Sigmoid colon (tissue), 7 donors: ENCODE results near the gene KLF17. TPM values are rescaled to one million over a fixed set of nuclear protein-coding genes. Genes with fewer than 3 reads are reported as not detected.

ENCODE experiments used
- DNase-seq: peaks from one replicate; pipeline ENCODE4 v3.0.0-alpha.2; 2019
- H3K27ac ChIP-seq, 4 donors: fragments of 200-600 bp; sonication (generic); one replicate each; pipeline ENCODE4 v1.5.1; 2016 to 2019; ENCODE audit warnings: mild to moderate bottlenecking in 1 of 4
- H3K27me3 ChIP-seq, 3 donors: fragments of 200-600 bp; sonication (generic); one replicate each; pipeline ENCODE4 v1.5.1; 2019; ENCODE audit warnings: mild to moderate bottlenecking in 1 of 3
- H3K36me3 ChIP-seq, 4 donors: fragments of 200-600 bp; sonication (generic); one replicate each; pipeline ENCODE4 v1.5.1; 2016 to 2019
- H3K4me1 ChIP-seq, 4 donors: fragments of 200-600 bp; sonication (generic); one replicate each; pipeline ENCODE4 v1.5.1; 2017 to 2019
- H3K4me3 ChIP-seq, 4 donors: fragments of 200-600 bp; sonication (generic); one replicate each; pipeline ENCODE4 v1.5.1; 2017 to 2019; ENCODE audit warnings: mild to moderate bottlenecking in 2 of 4, moderate library complexity in 1 of 4
- H3K9me3 ChIP-seq, 4 donors: fragments of 200-600 bp in 3 of 4; sonication (generic) in 3 of 4; one replicate each; pipeline versions ENCODE4 v1.5.1 to v1.6.1; 2013 to 2019
- EP300 ChIP-seq, 4 donors: sonication (generic); formaldehyde crosslinking; IDR thresholded peaks; one replicate each; pipeline ENCODE4 v1.6.1; 2017; ENCODE audit warnings: antibody characterized with exemption in 4 of 4
- POLR2A ChIP-seq, 2 donors: fragments of 450-650 bp; IDR thresholded peaks; one replicate each; pipeline ENCODE4 v1.6.1; 2016; ENCODE audit warnings: antibody characterized with exemption in 2 of 2, mild to moderate bottlenecking in 2 of 2, moderate library complexity in 2 of 2
- POLR2AphosphoS5 ChIP-seq, 4 donors: sonication (generic); formaldehyde crosslinking; IDR thresholded peaks; one replicate each; pipeline ENCODE4 v1.6.1; 2017; ENCODE audit warnings: antibody characterized with exemption in 4 of 4
- WGBS, 2 donors: extraction: QIAGEN DNeasy Blood & Tissue Kit; methylation state at CpG; one replicate each; pipeline ENCODE4 v1.1.7; 2013; 5-methylcytosine and 5-hydroxymethylcytosine counted together
- intact Hi-C: fragments of 100-400 bp; cut with DNase I; formaldehyde crosslinking; loops from one replicate; pipeline ENCODE4 v1.15.1; 2023
- polyA plus RNA-seq, 3 donors: library from polyadenylated mRNA; stranded (reverse); fragments of 200-250 nt; gene quantifications; one replicate each; pipeline ENCODE4 v1.2.3, GENCODE V29; 2013
- total RNA-seq, 4 donors: library from RNA; depleted of rRNA; stranded (reverse); fragments of >200 nt; gene quantifications; one replicate each; pipeline ENCODE4 v1.1.0, GENCODE V29; 2016
- TF ChIP-seq, protein P1 (sequence below), 4 experiments: fragments of 450-650 bp in 3 of 4; fragments of 200-600 bp in 1 of 4; IDR thresholded peaks; one replicate each; pipeline ENCODE4 v1.5.1; 2016 to 2019; ENCODE audit warnings: antibody characterized with exemption in 4 of 4, mild to moderate bottlenecking in 3 of 4, moderate library complexity in 2 of 4
- donor health status: healthy with polysubstance abuse.
- donor health status: Bipolar disorder and iron deficiency.
- donor health status: healthy.

Gene KLF17, protein sequence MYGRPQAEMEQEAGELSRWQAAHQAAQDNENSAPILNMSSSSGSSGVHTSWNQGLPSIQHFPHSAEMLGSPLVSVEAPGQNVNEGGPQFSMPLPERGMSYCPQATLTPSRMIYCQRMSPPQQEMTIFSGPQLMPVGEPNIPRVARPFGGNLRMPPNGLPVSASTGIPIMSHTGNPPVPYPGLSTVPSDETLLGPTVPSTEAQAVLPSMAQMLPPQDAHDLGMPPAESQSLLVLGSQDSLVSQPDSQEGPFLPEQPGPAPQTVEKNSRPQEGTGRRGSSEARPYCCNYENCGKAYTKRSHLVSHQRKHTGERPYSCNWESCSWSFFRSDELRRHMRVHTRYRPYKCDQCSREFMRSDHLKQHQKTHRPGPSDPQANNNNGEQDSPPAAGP
- total RNA-seq (under 1 TPM in 3 of 4 donors, not detected in 1; 0.16 to 0.68 (median 0.28) TPM), polyA plus RNA-seq (not detected)

DNA sequence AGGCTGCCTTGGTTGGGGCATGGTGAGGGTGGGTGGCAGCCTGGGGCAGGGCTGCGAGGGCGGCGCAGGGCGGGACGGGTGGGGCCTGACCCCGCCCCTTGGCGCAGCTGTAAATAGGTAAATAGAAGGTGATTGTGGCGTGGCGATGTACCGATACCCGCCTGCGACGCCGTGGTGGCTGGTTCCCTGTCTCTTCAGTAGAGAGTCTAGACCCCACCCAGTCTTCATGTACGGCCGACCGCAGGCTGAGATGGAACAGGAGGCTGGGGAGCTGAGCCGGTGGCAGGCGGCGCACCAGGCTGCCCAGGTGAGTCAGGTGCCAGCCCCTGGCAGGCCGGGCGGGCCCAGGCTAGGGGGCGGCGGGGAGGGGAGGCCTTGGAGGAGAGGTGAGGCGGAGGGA is at the start of gene KLF17:
KLF17 (plus strand) TSS at position 140 of the 400 bp plus-strand sequence; CDS start at position 227, 87 bp downstream.
- H3K27me3 ChIP-seq, result no peaks in the 10 kb centered on the region
- TF ChIP-seq, protein P1, sequence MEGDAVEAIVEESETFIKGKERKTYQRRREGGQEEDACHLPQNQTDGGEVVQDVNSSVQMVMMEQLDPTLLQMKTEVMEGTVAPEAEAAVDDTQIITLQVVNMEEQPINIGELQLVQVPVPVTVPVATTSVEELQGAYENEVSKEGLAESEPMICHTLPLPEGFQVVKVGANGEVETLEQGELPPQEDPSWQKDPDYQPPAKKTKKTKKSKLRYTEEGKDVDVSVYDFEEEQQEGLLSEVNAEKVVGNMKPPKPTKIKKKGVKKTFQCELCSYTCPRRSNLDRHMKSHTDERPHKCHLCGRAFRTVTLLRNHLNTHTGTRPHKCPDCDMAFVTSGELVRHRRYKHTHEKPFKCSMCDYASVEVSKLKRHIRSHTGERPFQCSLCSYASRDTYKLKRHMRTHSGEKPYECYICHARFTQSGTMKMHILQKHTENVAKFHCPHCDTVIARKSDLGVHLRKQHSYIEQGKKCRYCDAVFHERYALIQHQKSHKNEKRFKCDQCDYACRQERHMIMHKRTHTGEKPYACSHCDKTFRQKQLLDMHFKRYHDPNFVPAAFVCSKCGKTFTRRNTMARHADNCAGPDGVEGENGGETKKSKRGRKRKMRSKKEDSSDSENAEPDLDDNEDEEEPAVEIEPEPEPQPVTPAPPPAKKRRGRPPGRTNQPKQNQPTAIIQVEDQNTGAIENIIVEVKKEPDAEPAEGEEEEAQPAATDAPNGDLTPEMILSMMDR (IDR thresholded peaks at IDR 0.05), result no peak
- TF ChIP-seq POLR2A (IDR thresholded peaks at IDR 0.05) (no peak), POLR2AphosphoS5 (IDR thresholded peaks at IDR 0.05) (no peak), EP300 (IDR thresholded peaks at IDR 0.05) (no peak)
- 93 to 96% methylated on average over 25 of the region's 25 CpGs for WGBS, 2 donors
- no peaks in the 10 kb centered on the region for H3K9me3 ChIP-seq
- no peak for DNase-seq
- H3K27ac ChIP-seq, result no peak within 1 kb of the TSS
- no peak within 1 kb of the TSS for H3K4me3 ChIP-seq
- H3K4me1 ChIP-seq, result no peaks in the 10 kb centered on the region
- H3K36me3 ChIP-seq, result no peaks in the 10 kb centered on the region
- intact Hi-C loops, result no loop called here

DNA sequence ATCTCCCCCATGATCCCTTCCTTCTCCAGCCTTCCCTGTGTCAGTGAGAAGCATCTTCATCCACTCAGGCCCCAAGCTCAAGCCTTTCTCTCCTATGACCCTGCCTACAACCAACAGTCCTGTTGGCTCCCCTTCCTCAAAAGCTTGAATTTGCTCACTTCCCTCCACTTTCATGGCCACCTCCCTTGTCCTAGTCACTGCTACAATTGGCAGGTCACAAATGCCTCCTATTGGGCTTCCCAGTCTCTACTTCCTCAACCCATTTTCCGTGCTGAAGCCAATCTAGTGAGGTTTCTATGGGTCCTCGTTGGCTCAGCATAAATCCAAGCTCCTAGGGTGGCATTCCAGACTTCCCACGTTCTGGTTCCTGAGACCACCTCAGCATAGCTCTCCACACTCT is 47.2 kb upstream of the KLF17 start:
- TF ChIP-seq, protein P1 (IDR thresholded peaks at IDR 0.05), result no peak
- TF ChIP-seq POLR2A (IDR thresholded peaks at IDR 0.05) (no peak), POLR2AphosphoS5 (IDR thresholded peaks at IDR 0.05) (no peak), EP300 (IDR thresholded peaks at IDR 0.05) (no peak)
- intact Hi-C loops, result no loop called here
- Histone ChIP-seq H3K27me3 (no peaks in the 10 kb centered on the region), H3K27ac (no peak overlapping the region), H3K9me3 (no peaks in the 10 kb centered on the region), H3K4me1 (peaks cover 0 to 11% (median 9%) of the 10 kb centered on the region in 4 donors), H3K4me3 (no peak overlapping the region), H3K36me3 (no peaks in the 10 kb centered on the region)
- 65 to 86% methylated on average over 3 of the region's 3 CpGs for WGBS, 2 donors
- no peak for DNase-seq

DNA sequence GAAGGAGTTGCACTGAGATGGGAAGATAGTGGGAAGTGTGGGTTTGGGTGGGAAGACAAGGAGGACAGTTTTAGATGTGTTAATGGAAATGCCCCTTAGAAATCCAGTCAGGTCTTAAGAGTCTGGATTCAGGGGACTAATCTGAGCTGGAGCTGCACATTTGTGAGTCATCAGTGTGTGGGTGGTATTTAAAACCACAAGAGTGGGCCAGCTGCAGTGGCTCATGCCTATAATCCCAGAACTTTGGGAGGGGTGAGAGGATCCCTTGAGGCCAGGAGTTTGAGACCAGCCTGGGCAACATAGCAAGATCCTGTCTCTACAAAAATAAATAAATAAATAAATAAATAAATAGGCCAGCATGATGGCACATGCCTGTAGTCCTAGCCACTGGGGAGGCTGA is 46.4 kb upstream of the KLF17 start:
- intact Hi-C loops, result no loop called here
- Histone ChIP-seq H3K9me3 (no peaks in the 10 kb centered on the region), H3K4me3 (no peak overlapping the region), H3K36me3 (no peaks in the 10 kb centered on the region), H3K4me1 (peaks cover 0 to 11% (median 9%) of the 10 kb centered on the region in 4 donors), H3K27ac (no peak overlapping the region), H3K27me3 (no peaks in the 10 kb centered on the region)
- DNase-seq, result no peak
- TF ChIP-seq POLR2AphosphoS5 (IDR thresholded peaks at IDR 0.05) (no peak), EP300 (IDR thresholded peaks at IDR 0.05) (no peak), POLR2A (IDR thresholded peaks at IDR 0.05) (no peak)
- TF ChIP-seq, protein P1 (IDR thresholded peaks at IDR 0.05), result no peak

DNA sequence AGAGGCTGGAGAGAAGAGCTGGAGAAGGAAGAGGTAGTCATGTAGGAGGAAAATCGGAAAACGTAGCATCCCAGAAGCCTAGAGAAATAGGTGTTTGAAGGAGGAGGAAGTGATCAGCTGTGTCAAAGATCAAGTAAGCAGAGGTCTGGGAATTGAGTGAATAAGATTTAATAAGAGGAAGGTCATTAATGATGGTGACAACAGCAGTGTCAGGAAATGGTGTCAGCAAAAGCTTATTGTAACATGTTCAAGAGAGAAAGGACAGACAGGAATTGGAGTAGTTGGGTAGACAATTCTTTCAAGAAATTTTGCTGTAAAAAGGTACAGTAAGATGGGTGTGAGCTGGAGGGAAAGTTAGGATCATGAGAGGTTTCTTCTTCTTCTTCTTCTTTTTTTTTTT is 45.8 kb upstream of the KLF17 start:
- WGBS, 2 donors, result 92 to 94% methylated on average over 2 of the region's 2 CpGs
- no peak for DNase-seq
- Histone ChIP-seq H3K9me3 (no peaks in the 10 kb centered on the region), H3K27ac (no peak overlapping the region), H3K4me3 (no peak overlapping the region), H3K27me3 (no peaks in the 10 kb centered on the region), H3K4me1 (peaks cover 0 to 11% (median 9%) of the 10 kb centered on the region in 4 donors), H3K36me3 (no peaks in the 10 kb centered on the region)
- intact Hi-C loops, result no loop called here
- TF ChIP-seq, protein P1 (IDR thresholded peaks at IDR 0.05), result no peak
- TF ChIP-seq POLR2AphosphoS5 (IDR thresholded peaks at IDR 0.05) (no peak), POLR2A (IDR thresholded peaks at IDR 0.05) (no peak), EP300 (IDR thresholded peaks at IDR 0.05) (no peak)
